HL-60/S4 treated with retinoic acid at 250 ng/mL for 4 days and 3 days (cell line): ENCODE data around the gene PVR.
"Not testable (repeated sequence)": the region's sequence is repeated elsewhere in the genome, so short reads cannot be mapped to it uniquely, and the experiment has no call there.

Experiments used
- in situ Hi-C: fragments of 300-500 bp; cut with MboI; formaldehyde crosslinking; loops from 2 replicates; pipeline ENCODE4 v1.7.0; 2022; ENCODE audit warnings: low sequenced_read_pairs

PVR gene

GRCh38 chr19:44694184-44694579 is 50.5 kb downstream of the PVR start:
- in situ Hi-C loops: no loop called here

GRCh38 chr19:44696939-44697669 is 53.4 kb downstream of the PVR start:
- in situ Hi-C loops: no loop called here

- in situ Hi-C loops: no loop called here
These were observed 53.9 kb downstream of the PVR start for GRCh38 chr19:44697670-44698034.

DNA sequence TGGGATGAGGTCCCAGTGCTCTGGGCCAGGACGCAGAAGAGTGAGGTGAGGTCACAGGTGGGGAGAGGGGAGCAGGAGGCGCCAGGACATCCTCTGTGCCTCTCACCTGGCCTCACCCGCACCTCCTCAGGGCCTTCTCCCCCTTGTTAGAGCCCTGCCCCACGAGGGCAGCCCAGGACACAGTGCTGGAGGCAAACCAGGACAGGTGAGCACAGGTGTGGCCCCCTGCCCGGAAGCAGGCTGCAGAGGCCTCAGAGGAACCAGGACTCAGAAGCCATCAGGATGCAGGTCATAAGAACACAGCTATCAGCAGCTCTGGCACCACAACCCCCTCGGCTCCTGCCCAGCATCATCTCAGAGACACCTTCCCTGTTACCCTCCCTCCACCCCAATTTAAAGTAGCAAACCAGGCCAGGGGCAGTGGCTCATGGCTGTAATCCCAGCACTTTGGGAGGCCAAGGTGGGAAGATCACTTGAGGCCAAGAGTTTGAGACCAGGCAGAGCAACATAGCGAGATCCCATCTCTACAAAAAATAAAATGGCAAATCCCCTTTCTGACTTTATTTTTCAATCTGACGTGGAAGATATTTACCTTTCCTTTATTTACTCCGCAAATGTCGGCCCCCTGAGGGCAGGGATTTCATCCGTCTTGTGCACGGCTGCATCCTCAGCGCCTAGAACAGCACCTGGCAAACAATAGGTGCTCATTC is 54.9 kb downstream of the PVR start, which contains the start of gene CEACAM16:
CEACAM16 (plus strand) TSS at position 660 of the 710 bp plus-strand sequence. CDS start 2,306 bp downstream, outside the sequence.
- in situ Hi-C loops: no loop called here

- in situ Hi-C loops: no loop called here
These were observed 56.8 kb downstream of the PVR start for GRCh38 chr19:44700547-44700946.

GRCh38 chr19:44701228-44701627 is 57.5 kb downstream of the PVR start:
- in situ Hi-C loops: no loop called here

DNA sequence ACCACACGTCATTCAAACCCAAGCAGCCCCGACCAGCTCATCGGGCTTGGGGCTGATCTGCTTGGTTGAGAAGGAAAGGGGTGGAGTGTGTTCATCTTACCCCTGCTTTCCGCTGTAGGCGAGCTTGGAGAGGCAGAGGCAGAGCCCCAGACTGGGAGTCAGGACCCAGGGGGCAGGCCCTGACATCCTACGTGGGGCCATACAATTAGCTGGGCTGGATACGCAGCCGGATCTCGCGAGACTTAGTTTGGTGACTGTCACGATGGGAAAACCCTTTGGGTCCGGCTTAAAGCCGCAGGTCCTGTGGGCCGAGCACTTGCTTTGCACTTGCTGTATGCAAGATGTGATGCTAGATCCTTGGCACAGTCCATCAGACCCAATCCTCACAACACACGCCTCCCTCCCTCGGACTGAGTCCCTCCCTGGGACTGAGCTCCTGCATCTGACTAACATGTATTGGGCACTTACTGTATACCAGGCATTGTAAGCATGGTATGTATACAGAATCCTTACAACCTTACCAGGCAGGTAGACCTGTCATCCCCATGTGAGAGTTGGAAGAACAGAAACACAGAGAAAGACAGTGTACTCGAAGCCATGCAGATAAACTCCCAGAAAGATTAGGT is 59.0 kb downstream of the PVR start:
- in situ Hi-C loops: no loop called here

DNA sequence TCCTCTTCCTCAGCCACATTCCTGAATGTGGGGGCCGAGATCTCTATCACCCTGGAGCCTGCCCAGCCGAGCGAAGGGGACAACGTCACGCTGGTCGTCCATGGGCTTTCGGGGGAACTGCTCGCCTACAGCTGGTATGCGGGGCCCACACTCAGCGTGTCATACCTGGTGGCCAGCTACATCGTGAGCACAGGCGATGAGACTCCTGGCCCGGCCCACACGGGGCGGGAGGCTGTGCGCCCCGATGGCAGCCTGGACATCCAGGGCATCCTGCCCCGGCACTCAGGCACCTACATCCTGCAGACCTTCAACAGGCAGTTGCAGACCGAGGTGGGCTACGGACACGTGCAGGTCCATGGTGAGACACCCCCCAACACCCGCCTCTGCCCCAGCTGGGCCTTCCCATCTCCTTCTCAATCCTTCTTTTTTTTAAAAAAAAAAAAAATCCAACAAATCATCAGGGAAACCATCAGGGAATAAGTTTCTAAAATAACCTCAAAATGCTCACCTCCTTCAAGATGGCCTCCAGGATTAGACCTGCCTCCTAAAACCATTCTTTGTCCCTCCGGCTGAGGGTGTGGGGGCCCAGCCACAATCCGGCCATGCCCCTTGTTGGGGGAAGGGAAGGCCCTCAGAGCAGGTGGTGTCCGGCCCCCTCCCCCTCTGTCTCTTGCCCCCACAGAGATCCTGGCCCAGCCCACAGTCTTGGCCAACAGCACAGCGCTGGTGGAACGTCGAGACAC is 59.8 kb downstream of the PVR start:
- in situ Hi-C loops: no loop called here

DNA sequence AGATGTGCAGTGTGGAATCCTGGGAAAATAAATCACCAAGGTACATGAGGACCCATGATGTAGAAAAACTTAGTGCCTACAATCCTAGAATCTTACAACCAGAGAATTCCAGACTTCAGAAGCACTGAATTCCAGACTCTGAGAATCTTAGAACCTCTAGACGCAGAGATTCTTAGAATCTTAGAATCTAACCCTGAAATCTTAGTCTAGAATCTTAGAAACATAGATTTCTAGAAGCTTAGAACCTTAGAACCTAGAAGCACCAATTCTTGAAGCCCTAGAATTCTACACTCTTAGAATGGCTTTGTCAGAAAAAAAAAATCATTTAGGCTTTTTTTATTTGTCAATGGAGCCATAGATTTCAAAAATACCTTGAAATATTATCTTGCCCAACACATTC is 61.3 kb downstream of the PVR start:
- in situ Hi-C loops: no loop called here

- in situ Hi-C loops: no loop called here
These were observed 61.8 kb downstream of the PVR start for GRCh38 chr19:44705502-44706010.

- in situ Hi-C loops: no loop called here
These were observed 63.0 kb downstream of the PVR start for GRCh38 chr19:44706506-44707236.

DNA sequence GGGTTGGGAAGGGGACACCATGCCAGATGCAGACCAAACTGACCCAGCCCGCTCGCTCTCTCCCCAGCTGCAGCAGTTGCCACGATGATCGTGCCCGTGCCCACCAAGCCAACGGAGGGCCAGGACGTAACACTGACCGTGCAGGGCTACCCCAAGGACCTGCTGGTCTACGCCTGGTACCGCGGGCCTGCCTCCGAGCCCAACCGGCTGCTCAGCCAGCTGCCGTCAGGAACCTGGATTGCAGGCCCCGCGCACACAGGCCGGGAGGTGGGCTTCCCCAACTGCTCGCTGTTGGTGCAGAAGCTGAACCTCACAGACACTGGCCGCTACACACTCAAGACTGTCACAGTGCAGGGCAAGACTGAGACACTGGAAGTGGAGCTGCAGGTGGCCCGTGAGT is 64.1 kb downstream of the PVR start:
- in situ Hi-C loops: no loop called here

DNA sequence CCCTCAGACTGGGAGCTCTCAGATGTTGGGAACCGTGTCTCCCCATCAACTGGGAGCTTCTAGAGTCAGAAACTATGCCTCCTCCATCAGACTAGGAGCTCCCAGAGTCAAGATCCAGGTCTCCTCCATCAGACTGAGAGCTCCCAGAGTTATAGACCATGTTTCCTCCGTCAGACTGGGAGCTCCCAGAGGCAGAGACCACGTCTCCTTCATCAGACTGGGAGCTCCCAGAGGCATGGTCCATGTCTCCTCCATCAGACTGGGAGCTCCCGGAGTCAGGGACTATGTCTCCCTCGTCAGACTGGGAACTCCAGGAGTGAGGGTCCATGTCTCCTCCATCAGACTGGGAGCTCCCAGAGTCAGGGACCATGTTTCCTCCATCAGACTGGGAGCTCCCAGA is 65.2 kb downstream of the PVR start:
- in situ Hi-C loops: no loop called here

DNA sequence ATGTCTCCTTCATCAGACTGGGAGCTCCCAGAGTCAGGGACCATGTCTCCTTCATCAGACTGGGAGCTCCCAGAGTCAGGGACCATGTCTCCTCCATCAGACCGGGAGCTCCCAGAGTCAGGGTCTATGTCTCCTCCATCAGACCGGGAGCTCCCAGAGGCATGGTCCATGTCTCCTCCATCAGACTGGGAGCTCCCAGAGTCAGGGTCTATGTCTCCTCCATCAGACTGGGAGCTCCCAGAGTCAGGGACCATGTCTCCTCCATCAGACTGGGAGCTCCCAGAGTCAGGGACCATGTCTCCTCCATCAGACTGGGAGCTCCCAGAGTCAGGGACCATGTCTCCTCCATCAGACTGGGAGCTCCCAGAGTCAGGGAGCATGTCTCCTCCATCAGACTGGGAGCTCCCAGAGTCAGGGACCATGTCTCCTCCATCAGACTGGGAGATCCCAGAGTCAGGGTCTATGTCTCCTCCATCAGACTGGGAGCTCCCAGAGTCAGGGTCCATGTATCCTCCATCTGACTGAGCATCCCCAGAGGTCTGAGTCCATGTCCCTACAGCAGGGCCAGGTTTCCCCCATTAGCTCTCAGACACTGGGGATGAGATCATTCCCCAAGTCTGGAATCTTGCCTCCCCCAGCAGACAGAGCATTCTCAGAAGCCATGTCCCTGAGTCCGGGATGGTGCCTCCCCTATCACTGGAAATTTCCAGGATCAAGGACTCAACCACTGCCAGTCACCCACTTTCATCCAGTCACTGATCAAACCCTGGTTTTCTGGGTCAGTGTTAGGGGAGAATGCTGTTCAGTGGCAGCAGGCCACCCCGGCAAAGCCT is 65.9 kb downstream of the PVR start:
- in situ Hi-C loops: not testable (repeated sequence)

DNA sequence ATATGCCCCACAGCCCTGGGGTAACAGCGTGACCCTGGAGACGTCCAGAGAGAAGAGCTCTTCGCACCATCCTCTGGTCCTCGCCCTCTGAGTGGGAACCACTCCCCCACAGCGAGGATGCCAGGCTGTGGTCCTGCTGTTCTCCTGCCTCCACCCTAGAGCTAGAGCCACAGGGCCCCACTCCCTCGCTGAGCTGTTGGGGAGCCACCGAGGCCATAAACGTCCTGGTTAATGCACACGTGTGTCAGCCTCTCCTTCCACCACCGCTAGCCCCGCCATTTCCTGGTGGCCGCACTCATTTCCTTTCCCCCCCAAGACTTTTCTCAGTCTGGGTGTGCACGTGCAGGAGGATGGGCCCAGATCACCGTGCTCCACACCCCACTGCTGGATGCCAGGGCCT is 66.8 kb downstream of the PVR start:
- in situ Hi-C loops: no loop called here

DNA sequence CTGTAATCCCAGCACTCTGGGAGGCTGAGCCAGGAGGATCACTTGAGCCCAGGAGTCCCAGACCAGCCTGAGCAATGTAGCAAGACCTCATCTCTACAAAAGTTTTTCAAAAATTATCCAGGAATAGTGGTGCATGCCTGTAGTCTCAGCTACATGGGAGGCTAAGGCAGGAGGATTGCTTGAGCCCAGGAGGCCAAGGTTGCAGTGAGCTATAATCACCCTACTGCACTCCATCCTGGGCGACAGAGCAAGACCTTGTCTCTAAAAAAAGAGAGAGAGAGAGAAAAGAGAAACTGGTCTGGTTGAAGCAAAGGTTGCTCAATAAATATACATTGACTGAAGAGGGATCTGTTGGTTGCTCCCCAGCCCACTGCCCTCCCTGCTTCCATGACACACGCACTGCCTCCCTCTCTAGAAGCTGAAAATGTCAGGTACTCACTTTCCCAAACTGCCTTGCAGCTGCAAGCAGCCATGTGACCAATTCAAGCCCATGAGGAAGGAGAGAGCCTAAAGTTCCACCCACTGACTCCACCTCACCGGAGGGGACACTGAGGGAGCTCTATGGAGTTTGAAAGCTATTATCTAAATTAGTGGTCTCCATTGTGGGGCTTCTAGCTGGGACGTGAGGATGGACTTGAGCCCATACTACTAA is 69.3 kb downstream of the PVR start:
- in situ Hi-C loops: no loop called here
